A673 (cell line): ENCODE measurements around the gene CDC40.

ENCODE experiments used
- CTCF ChIP-seq: fragments of 300-800, 200-600 bp; sonication (generic); conservative IDR thresholded peaks from 2 replicates; pipeline ENCODE4 v1.5.1; 2017; ENCODE audit warnings: low read depth, mild to moderate bottlenecking, antibody characterized with exemption, low read length, moderate library complexity, mixed read lengths
- EZH2 ChIP-seq: fragments of 200-600 bp; sonication (generic); IDR thresholded peaks from 2 replicates; pipeline ENCODE4 v1.6.1; 2017; ENCODE audit warnings: borderline replicate concordance, low read depth, mild to moderate bottlenecking, mixed read lengths, antibody characterized with exemption, low read length; ENCODE audit not compliant: poor library complexity, severe bottlenecking

DNA sequence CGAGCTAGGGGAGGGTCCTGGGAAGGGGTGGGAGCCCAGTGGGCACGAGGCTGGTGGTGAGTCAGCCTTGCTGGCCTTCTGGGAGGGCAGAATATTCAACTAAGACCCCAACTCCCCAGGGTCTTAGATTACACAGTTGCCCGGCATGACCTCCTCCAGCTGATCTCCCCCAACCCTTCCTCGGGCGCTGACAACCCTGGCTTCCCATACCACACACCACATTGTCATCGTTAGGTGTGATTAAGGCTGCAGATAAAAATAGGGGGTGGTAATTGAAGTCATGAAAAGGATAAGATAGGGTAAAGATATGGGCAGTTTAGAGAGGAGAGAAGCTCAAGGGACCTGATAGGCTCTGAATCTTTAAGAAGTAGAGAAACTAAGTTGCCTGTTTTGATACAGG, 10.5 kb downstream of the CDC40 start:
- TF ChIP-seq CTCF (no peak), EZH2 (no peak)
